ENCODE results near the gene UNG. TPM values are rescaled to one million over a fixed set of nuclear protein-coding genes. Genes with fewer than 3 reads are reported as not detected.
"Not testable (repeated sequence)": the region's sequence is repeated elsewhere in the genome, so short reads cannot be mapped to it uniquely, and the experiment has no call there.

UNG gene
- total RNA-seq, 4 donors from 2014 or later = 6.7 to 29.4 (median 20.9) TPM

DNA sequence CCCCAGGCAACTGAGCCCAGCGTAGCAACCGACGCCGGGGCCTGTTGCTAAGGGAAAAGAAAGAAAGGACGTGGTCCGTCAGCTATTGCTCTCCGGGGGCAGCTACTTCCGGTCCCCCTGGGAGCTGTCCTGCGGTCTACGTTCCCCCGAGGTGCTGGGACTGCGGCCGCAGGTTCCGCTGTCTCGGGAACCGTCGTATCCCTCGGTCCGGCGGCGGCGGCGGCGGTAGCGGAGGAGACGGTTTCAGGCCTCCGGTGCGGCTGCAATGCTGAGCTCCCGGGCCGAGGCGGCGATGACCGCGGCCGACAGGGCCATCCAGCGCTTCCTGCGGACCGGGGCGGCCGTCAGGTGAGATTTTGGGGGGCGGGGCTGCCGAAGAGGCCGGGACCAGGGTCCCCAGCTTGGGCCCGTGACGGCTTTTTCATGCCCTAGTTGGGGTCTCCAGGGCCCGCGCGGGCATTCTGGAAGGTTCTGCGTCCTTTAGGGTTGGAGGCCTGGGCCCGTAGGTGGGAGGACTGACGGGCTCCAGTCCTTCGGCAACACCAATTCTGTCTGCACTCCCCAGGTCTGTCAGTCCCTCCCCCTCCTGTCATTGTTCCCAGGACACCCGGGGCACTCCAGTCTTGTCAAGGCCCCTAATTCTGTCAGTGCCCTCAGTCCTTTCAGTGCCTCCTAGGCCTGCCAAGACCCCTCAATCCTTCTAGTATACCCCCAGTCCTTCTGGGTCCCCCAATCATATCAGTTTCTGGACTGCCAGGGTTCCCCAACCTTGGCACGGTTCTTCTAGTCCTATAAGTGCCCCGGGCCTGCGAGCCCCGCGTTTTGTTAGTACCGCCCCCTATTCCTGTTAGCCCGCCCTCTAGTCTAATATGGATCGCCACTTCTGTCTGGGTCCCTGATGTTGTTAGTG, 44.7 kb upstream of the UNG start, which contains the start of gene USP30:
TSS of gene USP30 (plus strand) at position 163 of the 910 bp plus-strand sequence. CDS start at position 266, 103 bp downstream.
- Histone ChIP-seq H3K4me3 (peak within 1 kb of the TSS; percentile 76 to 100 (median 88)), H3K36me3 (peaks cover 0 to 4% (median under 1%) of the 10 kb centered on the region in 4 donors), H3K27ac (peak within 1 kb of the TSS; percentile 90 to 96 (median 92)), H3K27me3 (no peaks in the 10 kb centered on the region), H3K4me1 (peaks cover 14 to 36% (median 17%) of the 10 kb centered on the region in 4 donors), H3K9me3 (no peaks in the 10 kb centered on the region)
- DNase-seq = peak; percentile 89
- 1% methylated on average over 25 of the region's 61 CpGs; no CpG with 5 or more reads in 1 of the 2 donors for WGBS, 2 donors (ENCODE audit: low coverage in 1 of 2)
- intact Hi-C loops (cut with DNase I; ENCODE audit: low total_unique reads) (loop anchor here (2.0 kb wide), 2 partner anchors 324 to 492 kb away; partner anchors contain the start of gene SART3), in situ Hi-C loops (cut with MboI; ENCODE audit: low pct_ligation_motif_present in 1 of 4, low pct_unique_long_range_greater_than_20kb in 1 of 4, low sequenced_read_pairs in 3 of 4) (no loop called here)
- TF ChIP-seq EP300 (IDR thresholded peaks at IDR 0.05; ENCODE audit: low read depth) = no peak
- peak; percentile 58 for TF ChIP-seq POLR2A (IDR thresholded peaks at IDR 0.05)
- TF ChIP-seq, protein P1, sequence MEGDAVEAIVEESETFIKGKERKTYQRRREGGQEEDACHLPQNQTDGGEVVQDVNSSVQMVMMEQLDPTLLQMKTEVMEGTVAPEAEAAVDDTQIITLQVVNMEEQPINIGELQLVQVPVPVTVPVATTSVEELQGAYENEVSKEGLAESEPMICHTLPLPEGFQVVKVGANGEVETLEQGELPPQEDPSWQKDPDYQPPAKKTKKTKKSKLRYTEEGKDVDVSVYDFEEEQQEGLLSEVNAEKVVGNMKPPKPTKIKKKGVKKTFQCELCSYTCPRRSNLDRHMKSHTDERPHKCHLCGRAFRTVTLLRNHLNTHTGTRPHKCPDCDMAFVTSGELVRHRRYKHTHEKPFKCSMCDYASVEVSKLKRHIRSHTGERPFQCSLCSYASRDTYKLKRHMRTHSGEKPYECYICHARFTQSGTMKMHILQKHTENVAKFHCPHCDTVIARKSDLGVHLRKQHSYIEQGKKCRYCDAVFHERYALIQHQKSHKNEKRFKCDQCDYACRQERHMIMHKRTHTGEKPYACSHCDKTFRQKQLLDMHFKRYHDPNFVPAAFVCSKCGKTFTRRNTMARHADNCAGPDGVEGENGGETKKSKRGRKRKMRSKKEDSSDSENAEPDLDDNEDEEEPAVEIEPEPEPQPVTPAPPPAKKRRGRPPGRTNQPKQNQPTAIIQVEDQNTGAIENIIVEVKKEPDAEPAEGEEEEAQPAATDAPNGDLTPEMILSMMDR (IDR thresholded peaks at IDR 0.05) = no peak
- TF ChIP-seq POLR2AphosphoS5 (IDR thresholded peaks at IDR 0.05) = peak in 2 of 3 donors; percentile 63 to 81

DNA sequence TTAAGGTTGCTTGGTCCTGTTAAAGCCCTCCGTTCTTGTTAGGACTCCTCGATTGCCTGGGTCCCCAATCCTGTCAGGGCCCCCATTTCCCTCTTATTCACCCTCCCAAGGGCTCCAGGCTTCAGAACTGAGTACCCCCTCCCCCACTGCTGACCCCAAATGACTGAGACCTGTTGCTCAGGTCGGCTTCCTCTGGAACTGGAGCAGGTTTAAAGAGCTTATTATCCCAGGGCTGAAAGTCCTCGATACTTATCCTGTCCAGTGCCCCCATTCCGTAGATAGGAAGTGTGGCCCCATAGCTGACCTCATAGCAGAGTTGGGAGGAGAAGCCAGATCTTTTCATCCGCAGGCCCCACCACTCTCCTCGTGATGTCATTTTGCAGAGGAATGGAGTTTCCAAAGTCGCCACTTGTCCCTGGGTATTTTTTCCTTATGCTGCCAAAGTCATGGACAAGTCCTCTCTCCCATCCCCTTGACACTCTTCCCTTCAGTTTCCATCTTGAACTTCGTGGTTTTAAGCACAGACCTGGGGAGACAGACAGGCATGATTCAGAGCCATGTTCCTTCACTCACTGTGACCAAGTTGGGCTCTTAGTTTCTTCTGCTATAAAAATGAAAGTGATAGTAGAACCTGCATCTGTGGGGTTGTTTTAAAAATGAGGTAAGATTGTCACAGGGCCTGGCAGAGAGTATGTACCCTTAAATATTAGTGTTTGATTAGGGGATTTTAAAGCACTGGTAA, 43.8 kb upstream of the UNG start:
- intact Hi-C loops (cut with DNase I; ENCODE audit: low total_unique reads) = loop anchor here (2.0 kb wide), 2 partner anchors 325 to 493 kb away; partner anchors contain the start of gene SART3
- H3K27ac ChIP-seq = peak overlapping the region; percentile 90 to 96 (median 92)
- TF ChIP-seq POLR2A (IDR thresholded peaks at IDR 0.05) = peak; percentile 18
- TF ChIP-seq, protein P1 (IDR thresholded peaks at IDR 0.05) = no peak
- no peaks in the 10 kb centered on the region for H3K27me3 ChIP-seq
- H3K4me3 ChIP-seq = peak overlapping the region; percentile 76 to 100 (median 88)
- H3K36me3 ChIP-seq = peaks cover 0 to 13% (median 4%) of the 10 kb centered on the region in 4 donors
- peaks cover 14 to 36% (median 17%) of the 10 kb centered on the region in 4 donors for H3K4me1 ChIP-seq
- WGBS, 2 donors (ENCODE audit: low coverage in 1 of 2) = 0 to 13% methylated on average over 3 to 9 of the region's 9 CpGs
- DNase-seq = no peak
- in situ Hi-C loops (cut with MboI; ENCODE audit: low pct_ligation_motif_present in 1 of 4, low pct_unique_long_range_greater_than_20kb in 1 of 4, low sequenced_read_pairs in 3 of 4) = no loop called here
- no peaks in the 10 kb centered on the region for H3K9me3 ChIP-seq

DNA sequence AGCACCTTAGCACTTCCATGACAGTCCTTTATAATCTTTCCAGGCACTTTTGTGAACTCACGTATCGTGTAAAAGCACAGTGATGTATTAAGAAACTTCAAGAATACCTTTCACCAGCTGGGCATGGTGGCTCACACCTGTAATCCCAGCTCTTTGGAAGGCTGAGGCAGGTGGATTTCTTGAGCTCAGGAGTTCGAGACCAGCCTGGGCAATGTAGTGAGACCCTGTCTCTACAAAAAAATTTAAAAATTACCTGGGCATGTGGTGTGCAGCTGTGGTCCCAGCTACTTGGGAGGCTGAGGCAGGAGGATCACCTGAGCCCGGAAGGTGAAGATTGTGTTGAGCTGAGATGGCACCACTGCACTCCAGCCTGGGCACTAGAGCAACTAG, 43.3 kb upstream of the UNG start:
- H3K9me3 ChIP-seq; in situ Hi-C loops (cut with MboI; ENCODE audit: low pct_ligation_motif_present in 1 of 4, low pct_unique_long_range_greater_than_20kb in 1 of 4, low sequenced_read_pairs in 3 of 4); intact Hi-C loops (cut with DNase I; ENCODE audit: low total_unique reads); DNase-seq; H3K27me3 ChIP-seq: not testable (repeated sequence)
- peak overlapping the region; percentile 90 to 96 (median 92) for H3K27ac ChIP-seq
- H3K36me3 ChIP-seq = peaks cover 0 to 19% (median 4%) of the 10 kb centered on the region in 4 donors
- peaks cover 14 to 32% (median 17%) of the 10 kb centered on the region in 4 donors for H3K4me1 ChIP-seq
- H3K4me3 ChIP-seq = peak overlapping the region in 3 of 4 donors; percentile 76 to 100 (median 78)
- 67 to 68% methylated on average over 3 to 4 of the region's 4 CpGs for WGBS, 2 donors (ENCODE audit: low coverage in 1 of 2)

DNA sequence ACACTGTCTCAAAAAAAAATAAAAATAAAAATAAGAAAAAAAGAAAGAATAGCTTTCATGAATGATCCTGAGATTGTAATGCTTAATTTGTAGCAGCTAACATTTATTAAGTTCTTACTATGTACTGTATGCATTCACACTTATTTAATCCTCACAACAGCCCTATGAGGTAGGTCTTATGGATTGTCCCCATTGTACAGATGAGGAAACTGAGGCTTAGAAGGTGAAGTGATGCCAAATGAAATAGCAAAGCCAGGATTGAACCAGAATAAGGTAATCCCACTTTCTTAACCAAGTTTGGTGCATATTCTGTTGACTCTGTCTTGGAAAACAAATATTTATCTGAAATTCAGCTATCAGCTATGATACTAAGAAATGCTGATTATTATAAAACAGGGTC, 42.9 kb upstream of the UNG start:
- Histone ChIP-seq H3K36me3 (peaks cover 0 to 23% (median 6%) of the 10 kb centered on the region in 4 donors), H3K4me3 (no peak overlapping the region), H3K9me3 (no peaks in the 10 kb centered on the region), H3K4me1 (peaks cover 11 to 28% (median 15%) of the 10 kb centered on the region in 4 donors), H3K27ac (peak overlapping the region; percentile 90 to 96 (median 92)), H3K27me3 (no peaks in the 10 kb centered on the region)
- intact Hi-C loops (cut with DNase I; ENCODE audit: low total_unique reads) (no loop called here), in situ Hi-C loops (cut with MboI; ENCODE audit: low pct_ligation_motif_present in 1 of 4, low pct_unique_long_range_greater_than_20kb in 1 of 4, low sequenced_read_pairs in 3 of 4) (no loop called here)
- no peak for TF ChIP-seq POLR2A (IDR thresholded peaks at IDR 0.05)
- TF ChIP-seq EP300 (IDR thresholded peaks at IDR 0.05; ENCODE audit: low read depth) = no peak
- TF ChIP-seq, protein P1 (IDR thresholded peaks at IDR 0.05) = no peak
- TF ChIP-seq POLR2AphosphoS5 (IDR thresholded peaks at IDR 0.05) = no peak
- no peak for DNase-seq
